ENCODE measurements around the gene FSTL3.
A peak's percentile ranks its signal among the peaks of the same experiment; 100 is the strongest.
"Not testable (repeated sequence)": the region's sequence is repeated elsewhere in the genome, so short reads cannot be mapped to it uniquely, and the experiment has no call there.

FSTL3 gene

GRCh38 chr19:711254-711653 is 35.1 kb downstream of the FSTL3 start:
- no peak for DNase-seq

DNA sequence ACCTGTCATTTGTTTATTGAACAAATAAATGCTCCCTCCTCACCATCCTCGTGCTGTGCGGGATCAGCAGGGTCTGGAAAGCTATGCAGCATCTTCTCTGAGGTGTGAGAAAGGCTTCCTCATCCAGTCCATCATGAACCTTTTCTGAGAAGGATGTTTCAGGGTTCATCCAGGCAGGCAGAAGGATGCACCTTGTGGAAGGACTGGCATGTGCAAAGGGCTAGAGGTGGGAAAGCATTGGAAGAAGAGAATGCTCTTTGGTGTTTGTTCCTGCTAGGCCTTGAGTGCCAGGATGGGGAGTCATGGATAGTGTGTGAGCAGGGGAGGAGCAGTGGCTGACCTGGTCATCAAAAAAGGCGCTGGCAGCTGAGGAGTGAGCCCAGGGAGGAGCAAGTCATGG is 39.2 kb downstream of the FSTL3 start:
- no peak for DNase-seq

DNA sequence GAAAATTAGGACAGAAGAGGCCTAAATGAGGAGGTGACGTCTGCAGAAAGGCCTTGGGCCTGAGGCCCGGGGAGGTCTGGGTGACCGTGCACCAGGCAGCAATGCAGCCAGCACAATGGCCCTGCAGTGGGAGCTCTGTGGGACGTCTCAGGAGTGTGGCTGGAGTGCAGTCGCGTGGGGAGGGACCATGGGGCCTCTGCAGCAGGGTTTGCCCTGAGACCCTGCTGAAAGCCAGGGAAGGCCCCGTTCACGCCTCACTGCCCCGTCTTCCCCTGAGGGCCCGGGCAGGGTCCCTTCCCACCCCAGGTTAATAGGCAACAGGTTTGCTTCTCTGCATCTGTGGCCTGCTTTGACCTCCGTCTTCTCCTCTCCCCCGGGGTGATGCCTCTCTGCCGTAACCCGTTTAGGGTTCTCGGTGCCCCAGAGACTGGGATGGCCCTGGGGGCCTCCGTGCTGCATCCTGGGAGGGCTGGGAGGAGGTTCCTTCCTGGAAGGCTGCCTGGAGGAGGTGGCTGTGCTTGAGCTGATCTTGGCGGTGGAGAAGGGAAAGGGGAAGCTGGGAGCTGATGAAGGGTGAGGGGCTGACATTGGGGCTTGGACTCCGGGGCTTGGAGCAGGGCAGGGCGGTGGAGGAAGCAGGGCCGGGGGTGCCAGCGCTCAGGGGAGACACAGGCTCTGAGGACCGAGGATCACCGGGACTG is 42.2 kb downstream of the FSTL3 start:
- no peak for DNase-seq

GRCh38 chr19:718991-719512 is 42.9 kb downstream of the FSTL3 start:
- DNase-seq = peak in 1 of 2 donors; percentile 45

DNA sequence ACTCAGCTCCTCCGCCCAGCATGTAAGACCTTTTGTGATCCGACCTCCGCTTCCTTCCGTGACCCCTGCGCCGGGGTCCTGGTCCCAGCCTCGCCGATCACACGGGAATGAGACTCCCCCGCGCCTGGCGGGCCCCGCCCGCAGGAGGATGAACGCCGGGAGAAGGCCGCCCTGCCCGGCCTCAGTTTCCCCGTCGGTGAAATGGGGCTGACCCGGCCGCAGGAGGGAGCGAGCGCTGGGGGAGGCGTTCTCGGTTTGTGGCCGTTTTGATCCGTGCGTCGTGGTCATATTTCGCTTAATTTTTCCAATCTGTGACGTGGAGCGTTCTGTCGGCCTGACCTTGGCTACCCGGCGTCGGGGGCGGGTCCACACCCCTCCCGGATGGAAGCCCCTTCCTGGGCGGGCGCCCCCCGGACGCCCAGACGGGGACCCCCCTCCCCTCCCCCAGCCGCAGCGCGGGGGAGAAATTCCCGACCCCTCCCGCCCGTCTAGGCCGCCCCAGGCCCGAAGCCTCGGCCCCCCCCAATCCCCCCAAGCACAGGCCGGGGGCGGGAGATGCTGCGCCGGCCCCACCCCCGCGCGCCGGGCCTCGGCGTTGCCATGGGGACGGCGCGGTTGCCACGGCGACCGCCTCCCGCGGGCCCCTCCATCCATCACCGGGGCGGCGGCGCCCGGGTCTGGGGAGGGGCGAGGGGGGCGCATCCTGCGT is 43.6 kb downstream of the FSTL3 start:
- no peak for DNase-seq

GRCh38 chr19:720345-721160 is 44.4 kb downstream of the FSTL3 start:
- no peak for DNase-seq

DNA sequence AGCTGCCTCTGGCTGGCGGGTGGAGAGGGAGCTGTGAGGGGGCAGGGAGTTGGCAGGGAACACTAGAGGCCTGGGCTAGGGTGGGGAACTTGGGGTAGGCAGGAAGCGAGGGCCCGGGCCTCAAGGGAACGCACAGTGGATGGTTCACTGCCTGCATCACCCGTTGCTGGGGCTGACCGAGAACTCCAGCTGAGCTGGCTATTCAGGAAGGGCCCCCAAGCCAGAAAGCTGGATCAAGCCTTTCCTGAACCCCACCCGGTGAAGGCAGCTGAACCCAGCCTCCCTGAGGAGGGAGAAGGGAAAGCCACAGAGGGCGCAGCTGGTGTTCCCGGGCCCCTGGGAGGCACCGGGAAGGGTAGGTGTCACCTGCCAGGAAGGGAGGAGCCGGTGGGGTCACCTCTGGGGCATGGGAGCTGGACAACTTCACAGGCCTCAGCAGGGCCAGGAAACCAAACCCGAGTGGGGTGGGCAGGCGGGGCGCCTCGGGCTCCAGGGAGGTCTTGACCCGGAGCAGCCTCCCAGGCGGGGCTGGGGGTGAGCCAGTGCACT is 46.4 kb downstream of the FSTL3 start:
- no peak for DNase-seq

- DNase-seq = no peak
Measured at GRCh38 chr19:723247-723646, 47.1 kb downstream of the FSTL3 start.

GRCh38 chr19:723714-724113 is 47.5 kb downstream of the FSTL3 start:
- no peak for DNase-seq

GRCh38 chr19:725461-726089 is 49.4 kb downstream of the FSTL3 start:
- no peak for DNase-seq

- no peak for DNase-seq
Measured at GRCh38 chr19:726993-727956, 51.1 kb downstream of the FSTL3 start.

DNA sequence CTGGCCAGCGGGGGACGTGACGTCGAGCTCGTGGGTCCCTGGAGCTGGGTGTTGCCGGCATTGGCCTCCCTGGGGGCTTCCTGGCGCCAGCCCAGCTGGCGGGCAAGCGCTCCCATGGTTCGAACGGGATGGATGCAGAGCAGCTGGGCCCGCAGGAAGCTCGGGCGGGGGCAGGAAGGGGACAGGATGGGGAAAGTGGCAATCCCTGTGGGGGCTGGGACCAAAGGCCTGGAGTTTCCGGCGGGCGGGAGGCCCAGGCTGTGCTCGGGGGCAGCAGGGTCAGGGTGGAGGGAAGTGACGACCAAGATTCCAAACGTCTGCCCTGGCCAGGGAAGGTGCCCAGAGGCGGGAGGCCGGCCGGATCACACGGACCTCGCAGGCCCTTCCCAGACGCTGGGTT is 51.8 kb downstream of the FSTL3 start:
- no peak for DNase-seq

- not testable (repeated sequence) for DNase-seq
Measured at GRCh38 chr19:729564-729963, 53.4 kb downstream of the FSTL3 start.

DNA sequence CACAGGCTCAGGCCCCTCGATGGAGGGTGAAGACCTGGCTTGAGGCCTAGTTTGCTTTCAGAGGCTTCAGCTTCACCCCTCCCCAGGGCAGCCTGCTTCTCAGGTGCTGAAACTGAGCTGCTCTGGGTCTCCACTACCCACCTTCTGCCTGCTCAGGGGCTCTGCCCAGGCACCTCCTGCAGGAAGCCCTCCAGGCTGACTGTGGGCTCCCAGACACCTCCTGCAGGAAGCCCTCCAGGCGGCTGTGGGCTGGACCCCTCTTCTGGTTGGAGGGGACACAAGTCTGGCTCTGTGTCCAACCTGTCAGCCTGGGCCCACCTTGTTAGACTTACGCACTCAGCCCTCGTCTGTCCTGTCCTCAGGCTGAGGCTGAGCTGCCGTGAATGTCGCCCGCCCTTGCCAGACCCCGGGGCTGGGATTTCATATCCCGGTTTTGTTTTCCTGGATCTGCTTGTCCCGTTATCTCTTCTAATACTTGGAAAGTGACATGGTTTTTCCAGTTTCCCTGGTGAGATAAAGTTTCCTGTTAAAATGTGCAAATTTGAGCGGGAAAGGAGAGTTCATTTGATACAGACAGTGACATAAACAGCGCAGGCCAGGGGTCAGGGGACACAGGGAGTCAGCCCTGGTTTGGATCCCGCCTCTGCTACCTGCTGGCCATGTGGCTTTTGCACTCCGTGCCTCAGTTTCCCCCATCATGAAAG is 53.9 kb downstream of the FSTL3 start:
- DNase-seq = no peak

DNA sequence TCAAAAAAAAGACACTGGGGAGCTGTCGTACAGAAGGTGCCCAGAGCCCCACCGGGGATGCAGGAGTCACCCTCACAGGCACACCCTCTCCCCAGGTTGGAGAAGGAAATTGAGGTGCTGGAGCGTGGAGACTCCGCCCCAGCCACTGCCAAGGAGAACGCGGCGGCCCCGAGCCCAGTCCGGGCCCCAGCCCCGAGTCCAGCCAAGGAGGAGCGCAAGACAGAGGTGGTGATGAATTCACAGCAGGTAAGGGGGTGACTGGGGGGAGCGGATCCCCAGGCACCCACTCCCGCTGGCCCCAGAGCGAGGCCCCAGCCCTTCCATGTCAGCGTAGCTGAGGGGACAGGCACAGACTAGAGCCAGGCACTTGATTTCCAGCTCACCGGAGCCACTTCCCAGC is 54.8 kb downstream of the FSTL3 start:
- DNase-seq = no peak

- no peak for DNase-seq
Measured at GRCh38 chr19:732148-733069, 56.2 kb downstream of the FSTL3 start.
